ENCODE measurements around the gene DNTT. TPM values are rescaled to one million over a fixed set of nuclear protein-coding genes. Genes with fewer than 3 reads are reported as not detected.

Gene DNTT
- total RNA-seq, 1 donor from 2014 or later: not detected

DNA sequence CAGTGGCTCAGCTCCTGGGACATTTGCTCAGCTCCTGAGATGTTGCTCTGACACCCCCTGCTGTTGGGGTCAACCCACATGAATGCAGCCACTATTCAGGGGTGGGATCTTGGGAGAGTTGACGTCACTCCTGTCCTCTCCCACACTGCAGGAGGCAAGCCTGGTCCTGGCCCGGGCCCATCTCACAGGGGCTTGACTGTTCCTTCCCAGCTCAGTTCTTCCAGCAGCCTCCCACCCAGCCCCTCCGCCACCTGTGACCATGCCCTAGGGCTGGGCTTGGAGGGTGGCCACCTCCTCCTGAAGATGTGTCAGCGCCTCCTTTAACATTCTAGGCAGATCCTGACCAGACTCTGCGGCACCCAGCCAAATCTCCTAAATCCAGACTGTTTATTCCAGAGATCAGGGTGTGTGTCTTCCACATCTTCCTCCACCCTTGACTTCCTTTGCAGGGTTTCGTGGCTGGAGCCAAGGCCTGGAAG is 73.6 kb downstream of the DNTT start:
- no peak for DNase-seq (ENCODE audit: low read depth in 2 of 2)

DNA sequence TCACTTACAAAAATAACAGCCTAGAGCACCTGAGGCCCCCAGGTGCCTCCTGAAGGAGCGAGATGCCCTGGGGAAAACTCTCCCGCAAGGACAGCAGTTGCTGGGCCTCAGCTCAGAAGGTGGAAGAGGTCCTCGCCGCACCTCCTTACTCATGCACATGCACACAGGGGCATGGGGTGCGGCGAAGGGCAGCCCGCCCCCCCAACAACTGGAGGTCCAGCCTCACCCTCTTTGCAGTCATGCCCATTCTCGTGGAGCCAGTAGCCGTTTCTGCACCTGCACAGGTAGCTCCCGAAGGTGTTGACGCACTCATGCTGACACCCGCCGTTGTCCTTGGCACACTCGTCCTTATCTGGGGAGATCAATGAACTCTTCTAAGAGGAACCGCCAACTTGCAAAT is 74.5 kb downstream of the DNTT start:
- no peak for DNase-seq (ENCODE audit: low read depth in 2 of 2)

DNA sequence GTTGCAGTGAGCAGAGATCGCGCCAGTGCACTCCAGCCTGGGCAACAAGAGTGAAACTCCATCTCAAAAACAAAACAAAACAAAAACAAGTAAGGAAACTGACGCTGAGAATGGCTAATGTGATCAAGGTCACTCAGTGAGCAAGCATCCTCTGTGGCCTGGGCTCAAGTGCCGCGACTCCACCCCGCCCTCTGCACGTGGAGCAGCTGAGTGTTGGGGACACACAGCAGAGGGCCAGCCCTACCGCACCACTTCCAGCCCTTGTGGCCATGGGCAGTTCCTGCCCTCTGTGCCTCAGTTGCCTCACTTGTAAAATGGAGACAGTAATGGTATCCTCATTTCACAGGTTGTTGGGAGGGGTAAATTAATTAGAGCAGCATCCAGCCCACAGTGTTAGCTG is 75.5 kb downstream of the DNTT start:
- no peak for DNase-seq (ENCODE audit: low read depth in 2 of 2)

DNA sequence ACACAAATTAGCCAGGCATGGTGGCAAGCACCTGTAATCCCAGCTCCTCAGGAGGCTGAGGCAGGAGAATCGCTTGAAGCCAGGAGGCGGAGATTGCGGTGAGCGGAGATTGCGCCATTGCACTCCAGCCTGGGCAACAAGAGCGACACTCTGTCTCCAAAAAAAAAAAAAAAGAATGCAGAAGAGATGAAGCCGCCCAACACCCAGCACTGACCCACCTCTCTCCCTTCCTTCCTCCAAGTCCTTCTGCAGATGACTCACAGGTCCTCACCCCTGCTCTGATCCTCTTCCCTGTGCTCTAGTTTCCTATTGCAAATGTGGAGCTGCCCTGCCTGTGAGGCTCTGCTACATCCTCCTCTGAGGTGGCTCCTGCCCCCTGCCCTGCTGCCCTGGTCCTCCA is 76.6 kb downstream of the DNTT start:
- no peak for DNase-seq (ENCODE audit: low read depth in 2 of 2)

DNA sequence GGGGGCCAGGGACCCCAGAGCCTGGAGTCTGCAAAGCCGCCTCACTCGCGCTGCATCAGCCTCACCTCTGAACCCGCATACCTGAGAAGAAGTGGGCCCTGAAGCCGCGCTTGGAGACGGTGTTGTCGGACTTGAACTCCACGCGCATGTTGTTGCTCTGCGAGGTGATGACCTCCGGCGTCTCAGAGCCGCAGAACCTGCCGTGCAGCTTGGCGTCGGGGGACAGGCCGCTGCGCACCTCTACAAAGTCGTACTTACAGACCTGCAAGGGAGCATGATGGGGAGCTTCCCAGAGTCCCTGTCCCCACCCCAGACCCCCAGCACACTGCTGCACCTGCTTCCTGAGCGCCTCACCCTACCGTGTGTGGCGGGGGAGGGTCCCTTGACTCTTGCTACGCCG is 80.3 kb downstream of the DNTT start:
- no peak for DNase-seq (ENCODE audit: low read depth in 2 of 2)

DNA sequence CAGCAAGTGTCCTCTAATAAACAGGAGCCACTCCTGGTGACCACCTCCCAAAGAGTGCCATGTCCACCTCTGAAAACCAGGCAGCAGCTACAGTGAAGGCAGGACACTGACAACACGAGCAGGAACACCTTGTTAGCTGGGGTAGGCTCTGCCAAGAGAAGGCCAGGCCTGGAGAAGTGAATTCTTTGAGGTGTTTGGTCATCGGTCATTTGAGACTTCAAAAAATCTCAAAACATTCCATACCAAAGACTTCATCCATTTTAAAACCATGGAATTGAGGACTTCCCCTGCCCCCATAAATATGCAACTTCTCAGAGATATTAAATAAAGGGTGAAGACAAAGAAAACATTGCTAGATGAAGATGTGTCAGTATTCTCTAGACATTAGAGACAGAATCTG is 82.9 kb downstream of the DNTT start:
- DNase-seq (ENCODE audit: low read depth in 2 of 2): no peak

DNA sequence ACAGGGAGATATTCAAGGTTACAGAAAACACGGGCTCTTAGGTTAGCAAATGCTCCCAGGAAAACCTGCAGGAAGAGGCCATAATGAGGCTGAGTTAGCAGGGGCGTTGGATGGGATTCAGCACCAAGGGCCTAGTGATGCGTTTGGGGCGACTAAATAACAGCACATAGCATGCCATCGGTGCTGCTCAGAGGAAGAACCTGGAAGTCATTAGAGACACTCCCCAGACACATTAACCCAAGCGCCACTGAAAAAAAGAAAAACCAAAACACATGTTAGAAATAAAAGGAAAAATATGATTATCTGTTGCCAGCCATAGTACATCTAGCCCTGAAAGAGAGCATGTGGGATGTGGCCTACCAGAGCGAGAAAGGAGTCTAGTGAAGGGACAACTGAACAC is 83.4 kb downstream of the DNTT start:
- no peak for DNase-seq (ENCODE audit: low read depth in 2 of 2)

Other genes starting within 250 kb of the DNTT start
- gene ZNF518A, start 174.1 kb upstream of the DNTT start, total RNA-seq: 8.2 and 11.5 TPM in 2 replicates
- not detected in 2 replicates for gene BLNK, start 32.9 kb upstream of the DNTT start, total RNA-seq
- not detected in 2 replicates for gene OPALIN, start 54.6 kb downstream of the DNTT start, total RNA-seq
- gene TLL2, start 209.5 kb downstream of the DNTT start, total RNA-seq: under 0.01 and 0.13 TPM in 2 replicates

Data from dermis microvascular lymphatic vessel endothelial cell (primary cell).